Measurements from ENCODE around the gene CFAP161.
"Not testable (repeated sequence)": the region's sequence is repeated elsewhere in the genome, so short reads cannot be mapped to it uniquely, and the experiment has no call there.

The CFAP161 gene

GRCh38 chr15:81108427-81108826 is 25.6 kb upstream of the CFAP161 start:
- no peak for DNase-seq

- no peak for DNase-seq
Measured at GRCh38 chr15:81111018-81111417, 23.1 kb upstream of the CFAP161 start.

- DNase-seq, result no peak
Measured at GRCh38 chr15:81111510-81112470, 22.3 kb upstream of the CFAP161 start.

GRCh38 chr15:81113204-81113657 is 20.8 kb upstream of the CFAP161 start:
- no peak for DNase-seq

GRCh38 chr15:81113861-81114291 is 20.2 kb upstream of the CFAP161 start:
- no peak for DNase-seq

GRCh38 chr15:81115054-81115939 is 18.8 kb upstream of the CFAP161 start:
- DNase-seq, result no peak

- DNase-seq, result no peak
Measured at GRCh38 chr15:81117136-81117535, 16.9 kb upstream of the CFAP161 start.

GRCh38 chr15:81117581-81117980 is 16.5 kb upstream of the CFAP161 start:
- no peak for DNase-seq

- DNase-seq, result no peak
Measured at GRCh38 chr15:81118361-81118760, 15.7 kb upstream of the CFAP161 start.

- no peak for DNase-seq
Measured at GRCh38 chr15:81120069-81120468, 14.0 kb upstream of the CFAP161 start.

- DNase-seq, result no peak
Measured at GRCh38 chr15:81126892-81127291, 7.2 kb upstream of the CFAP161 start.

- not testable (repeated sequence) for DNase-seq
Measured at GRCh38 chr15:81141478-81141877, 7.4 kb downstream of the CFAP161 start.

GRCh38 chr15:81146006-81146405 is 11.9 kb downstream of the CFAP161 start:
- DNase-seq, result no peak

- DNase-seq, result no peak
Measured at GRCh38 chr15:81146466-81146865, 12.4 kb downstream of the CFAP161 start.

- no peak for DNase-seq
Measured at GRCh38 chr15:81151389-81151788, 17.3 kb downstream of the CFAP161 start.

GRCh38 chr15:81152339-81152738 is 18.3 kb downstream of the CFAP161 start:
- no peak for DNase-seq

- no peak for DNase-seq
Measured at GRCh38 chr15:81152799-81153198, 18.7 kb downstream of the CFAP161 start.

GRCh38 chr15:81155375-81156218 is 21.5 kb downstream of the CFAP161 start:
- DNase-seq, result no peak

- DNase-seq, result no peak
Measured at GRCh38 chr15:81156324-81156723, 22.3 kb downstream of the CFAP161 start.

GRCh38 chr15:81157195-81157938 is 23.3 kb downstream of the CFAP161 start:
- no peak for DNase-seq

GRCh38 chr15:81157939-81158223 is 23.8 kb downstream of the CFAP161 start:
- DNase-seq, result no peak

- DNase-seq, result not testable (repeated sequence)
Measured at GRCh38 chr15:81158561-81158960, 24.5 kb downstream of the CFAP161 start.
